ENCODE results near the gene MYL3.

DNA sequence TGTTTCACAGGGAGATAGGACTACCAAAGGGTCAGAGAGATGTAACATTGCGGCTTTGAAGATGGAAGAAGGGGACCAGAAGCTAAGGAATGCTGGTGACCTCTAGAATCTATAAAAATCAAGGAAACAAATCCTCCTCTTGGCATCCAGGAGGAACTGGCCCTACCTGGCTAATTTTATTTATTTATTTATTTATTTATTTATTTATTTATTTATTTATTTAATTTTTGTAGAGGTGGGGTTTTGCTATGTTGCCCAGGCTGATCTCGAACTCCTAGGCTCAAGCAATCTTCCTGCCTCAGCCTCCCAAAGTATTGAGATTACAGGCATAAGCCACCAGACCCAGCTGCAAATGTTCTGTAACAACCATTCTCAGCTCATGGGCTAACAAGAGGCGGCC lies 19.7 kb downstream of the MYL3 start:
- TF ChIP-seq CTCF (IDR thresholded peaks at IDR 0.05; ENCODE audit: insufficient read depth, low read length) (no peak), POLR2AphosphoS5 (IDR thresholded peaks at IDR 0.05; ENCODE audit: low read depth) (no peak), GABPA (IDR thresholded peaks at IDR 0.05; ENCODE audit: low read depth) (no peak), REST (IDR thresholded peaks at IDR 0.05; ENCODE audit: insufficient replicate concordance, low read depth) (no peak)
